DOHH2 (cell line): ENCODE data around the gene CASZ1.

Experiments used
- H3F3A ChIP-seq: fragments of 200-600 bp; sonication (generic), shearing (Covaris generic); 2 replicates; pipeline ENCODE4 v1.6.0; 2016; ENCODE audit warnings: antibody characterized with exemption, mild to moderate bottlenecking; ENCODE audit not compliant: control insufficient read depth, insufficient read depth
- H3K27ac ChIP-seq: fragments of 200-600 bp; sonication (generic); 2 replicates; pipeline ENCODE4 v1.5.1; 2014; ENCODE audit warnings: low read depth, mild to moderate bottlenecking, low read length, moderate library complexity
- H3K27me3 ChIP-seq: fragments of 200-600 bp; sonication (generic); 2 replicates; pipeline ENCODE4 v1.6.1; 2014; ENCODE audit warnings: mild to moderate bottlenecking, low read length, mixed read lengths; ENCODE audit not compliant: control insufficient read depth
- H3K36me3 ChIP-seq: fragments of 200-600 bp; sonication (generic); 2 replicates; pipeline ENCODE4 v1.6.1; 2014; ENCODE audit warnings: mild to moderate bottlenecking, low read length, moderate library complexity, mixed read lengths; ENCODE audit not compliant: control insufficient read depth
- H3K4me1 ChIP-seq: fragments of 200-600 bp; sonication (generic); 2 replicates; pipeline ENCODE4 v1.6.1; 2014; ENCODE audit warnings: mild to moderate bottlenecking, low read length, mixed read lengths; ENCODE audit not compliant: control insufficient read depth
- H3K4me2 ChIP-seq: fragments of 200-600 bp; sonication (generic); 2 replicates; pipeline ENCODE4 v1.6.0; 2014; ENCODE audit warnings: mild to moderate bottlenecking, low read length, moderate library complexity
- H3K4me3 ChIP-seq: fragments of 200-600 bp; sonication (generic); 2 replicates; pipeline ENCODE4 v1.5.1; 2014; ENCODE audit warnings: mild to moderate bottlenecking, low read length, mixed read lengths
- H3K79me2 ChIP-seq: fragments of 200-600 bp; sonication (generic); 2 replicates; pipeline ENCODE4 v1.6.1; 2014; ENCODE audit warnings: mild to moderate bottlenecking, low read length, mixed read lengths; ENCODE audit not compliant: control insufficient read depth
- H3K9me2 ChIP-seq: fragments of 200-600 bp; sonication (generic); replicated peaks from 2 replicates; pipeline ENCODE4 v1.6.1; 2014; ENCODE audit warnings: mild to moderate bottlenecking, low read length, mixed read lengths; ENCODE audit not compliant: control insufficient read depth
- H3K9me3 ChIP-seq: fragments of 200-600 bp; sonication (generic); 2 replicates; pipeline ENCODE4 v1.6.1; 2014; ENCODE audit warnings: antibody characterized with exemption, low read length, mixed read lengths; ENCODE audit not compliant: control insufficient read depth, insufficient read depth
- H4K20me1 ChIP-seq: fragments of 200-600 bp; sonication (generic); 2 replicates; pipeline ENCODE4 v1.6.0; 2014; ENCODE audit warnings: low read depth, mild to moderate bottlenecking, antibody characterized with exemption, low read length, moderate library complexity; ENCODE audit not compliant: control insufficient read depth, insufficient read depth
- CTCF ChIP-seq: fragments of 200-600 bp; sonication (generic); IDR thresholded peaks from one replicate; pipeline ENCODE4 v1.5.1; 2014; ENCODE audit warnings: antibody characterized with exemption, mild to moderate bottlenecking, low read depth, low read length; ENCODE audit not compliant: poor library complexity, severe bottlenecking
- EZH2phosphoT487 ChIP-seq: fragments of 200-600 bp; sonication (generic); IDR thresholded peaks from 2 replicates; pipeline ENCODE4 v1.6.1; 2017; ENCODE audit warnings: borderline replicate concordance, mild to moderate bottlenecking, antibody characterized with exemption, low read length, moderate library complexity, mixed read lengths

The CASZ1 gene

DNA sequence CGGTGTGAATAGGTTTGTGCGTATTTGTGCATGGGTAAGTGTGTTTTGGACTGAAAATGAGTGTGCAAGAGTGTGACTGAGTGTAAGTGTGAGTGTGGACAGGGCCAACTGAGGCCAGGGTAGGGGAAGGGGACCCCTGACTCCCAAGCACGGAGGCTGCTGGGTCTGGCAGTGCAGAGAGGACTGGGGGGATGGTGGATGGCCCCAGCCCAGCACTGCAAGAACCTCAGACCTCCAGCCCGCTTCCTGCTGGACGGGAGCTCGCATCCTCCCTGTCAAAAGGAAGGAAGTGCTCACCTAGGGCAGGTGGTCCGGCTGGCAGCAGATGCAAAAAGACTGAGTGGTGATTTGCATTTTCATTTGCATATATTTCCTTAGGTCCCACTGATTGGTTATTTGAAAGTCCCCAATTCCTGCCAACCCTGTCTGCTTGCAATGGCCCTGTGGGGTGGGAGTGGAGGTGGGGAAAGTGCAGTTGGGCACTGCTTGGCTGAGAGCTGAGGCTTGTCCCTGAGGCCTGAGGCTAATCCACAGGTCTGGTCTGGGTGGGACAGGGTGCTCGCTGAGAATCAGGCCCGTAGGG, 42.8 kb upstream of the CASZ1 start:
- no peaks in the 10 kb centered on the region for H3K79me2 ChIP-seq
- H4K20me1 ChIP-seq, result no peaks in the 10 kb centered on the region
- peaks cover 4% of the 10 kb centered on the region; the same call in 1 of the 2 replicates for H3K4me1 ChIP-seq
- no peaks in the 10 kb centered on the region for H3F3A ChIP-seq
- no peak overlapping the region for H3K27ac ChIP-seq
- no peaks in the 10 kb centered on the region for H3K9me3 ChIP-seq
- no peaks in the 10 kb centered on the region for H3K36me3 ChIP-seq
- no peak overlapping the region for H3K4me2 ChIP-seq
- no peak overlapping the region for H3K4me3 ChIP-seq
- H3K27me3 ChIP-seq, result peaks cover 4% of the 10 kb centered on the region
- TF ChIP-seq EZH2phosphoT487 (no peak), CTCF (no peak)
- no peaks in the 10 kb centered on the region for H3K9me2 ChIP-seq

- peaks cover 4% of the 10 kb centered on the region for H3K27me3 ChIP-seq
- no peak overlapping the region for H3K4me2 ChIP-seq
- H3K4me3 ChIP-seq, result no peak overlapping the region
- H3F3A ChIP-seq, result no peaks in the 10 kb centered on the region
- no peaks in the 10 kb centered on the region for H3K79me2 ChIP-seq
- no peaks in the 10 kb centered on the region for H3K9me3 ChIP-seq
- H3K36me3 ChIP-seq, result no peaks in the 10 kb centered on the region
- TF ChIP-seq CTCF, result no peak
- TF ChIP-seq EZH2phosphoT487, result no peak
- H3K27ac ChIP-seq, result no peak overlapping the region
- no peaks in the 10 kb centered on the region for H3K9me2 ChIP-seq
- peaks cover 4% of the 10 kb centered on the region; the same call in 1 of the 2 replicates for H3K4me1 ChIP-seq
- H4K20me1 ChIP-seq, result no peaks in the 10 kb centered on the region
Observed at GRCh38 chr1:10838541-10838940, 42.1 kb upstream of the CASZ1 start.

DNA sequence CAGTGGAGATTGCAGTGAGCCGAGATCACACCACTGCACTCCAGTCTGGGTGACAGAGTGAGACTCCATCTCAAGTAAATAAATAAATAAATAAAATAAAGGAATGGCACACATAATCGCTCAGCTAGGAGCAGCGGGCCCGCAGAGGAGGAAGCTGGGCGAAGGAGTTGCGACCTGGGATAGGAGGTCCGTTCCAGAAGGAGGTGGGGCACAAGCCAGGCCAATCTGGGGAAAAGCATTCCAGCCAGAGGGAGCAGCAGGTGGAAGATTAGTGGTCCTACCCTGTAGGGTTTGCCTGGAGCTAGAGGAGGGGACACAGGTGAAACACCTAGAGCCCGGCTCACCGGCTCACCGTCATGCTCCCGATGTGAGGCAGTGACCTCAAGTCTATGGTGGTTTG, 40.3 kb upstream of the CASZ1 start:
- Histone ChIP-seq H3K9me3 (no peaks in the 10 kb centered on the region), H3K4me2 (no peak overlapping the region), H3K4me1 (peaks cover 4% of the 10 kb centered on the region; the same call in 1 of the 2 replicates), H3K27ac (no peak overlapping the region), H4K20me1 (no peaks in the 10 kb centered on the region), H3K79me2 (no peaks in the 10 kb centered on the region), H3K27me3 (peaks cover 4% of the 10 kb centered on the region), H3K36me3 (no peaks in the 10 kb centered on the region), H3K9me2 (no peaks in the 10 kb centered on the region), H3K4me3 (no peak overlapping the region), H3F3A (no peaks in the 10 kb centered on the region)
- TF ChIP-seq EZH2phosphoT487 (no peak), CTCF (no peak)
